ENCODE results near the gene FHOD3. TPM values are rescaled to one million over a fixed set of nuclear protein-coding genes. Genes with fewer than 3 reads are reported as not detected.

FHOD3 gene
- total and polyA plus RNA-seq, 5 donors from 2014 or later = not detected

DNA sequence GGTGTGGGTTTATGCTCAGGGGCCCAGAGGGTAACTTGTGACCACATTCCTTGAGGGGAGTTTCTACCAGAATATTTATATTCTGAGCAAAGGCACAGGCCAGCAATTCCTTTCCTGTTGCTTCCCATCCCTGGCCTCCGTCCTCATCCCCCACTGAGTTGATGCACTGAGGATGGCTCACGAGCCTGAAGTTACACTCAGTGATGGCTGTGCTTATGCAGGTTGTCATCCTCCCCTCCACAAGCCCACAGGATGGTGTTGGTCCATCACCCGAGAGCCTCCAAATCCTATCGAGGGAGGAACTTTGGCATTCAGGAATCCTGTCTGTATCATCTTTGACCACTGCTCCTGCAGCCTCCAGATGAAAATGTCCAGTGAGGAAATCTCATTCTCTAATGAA lies 28.4 kb upstream of the FHOD3 start:
- no peaks in the 10 kb centered on the region for H3K9me3 ChIP-seq (ENCODE audit: control insufficient read depth in 2 of 2, low read length in 2 of 2)
- H3K27ac ChIP-seq (ENCODE audit: insufficient read depth, low read length, poor library complexity, severe bottlenecking) = no peak overlapping the region
- H3K36me3 Mint-ChIP-seq = no peaks in the 10 kb centered on the region
- no peaks in the 10 kb centered on the region for H3K4me1 Mint-ChIP-seq
- no peaks in the 10 kb centered on the region for H3K4me1 ChIP-seq (ENCODE audit: control insufficient read depth, insufficient read depth, low read length, poor library complexity, severe bottlenecking)
- peaks cover 5% of the 10 kb centered on the region for H3K27me3 ChIP-seq (ENCODE audit: control insufficient read depth, insufficient read depth, low read length)
- DNase-seq (no peak), ATAC-seq (ENCODE audit: low read depth in 2 of 2) (no peak)
- H3K36me3 ChIP-seq (ENCODE audit: control insufficient read depth, insufficient read depth, low read length) = no peaks in the 10 kb centered on the region
- H3K9me3 Mint-ChIP-seq = no peaks in the 10 kb centered on the region
- H3K4me3 Mint-ChIP-seq = no peak overlapping the region
- no peak overlapping the region for H3K27ac Mint-ChIP-seq
- H3K27me3 Mint-ChIP-seq = peaks cover 8% of the 10 kb centered on the region
- H3K4me3 ChIP-seq (ENCODE audit: low read depth, low read length) = no peak overlapping the region

DNA sequence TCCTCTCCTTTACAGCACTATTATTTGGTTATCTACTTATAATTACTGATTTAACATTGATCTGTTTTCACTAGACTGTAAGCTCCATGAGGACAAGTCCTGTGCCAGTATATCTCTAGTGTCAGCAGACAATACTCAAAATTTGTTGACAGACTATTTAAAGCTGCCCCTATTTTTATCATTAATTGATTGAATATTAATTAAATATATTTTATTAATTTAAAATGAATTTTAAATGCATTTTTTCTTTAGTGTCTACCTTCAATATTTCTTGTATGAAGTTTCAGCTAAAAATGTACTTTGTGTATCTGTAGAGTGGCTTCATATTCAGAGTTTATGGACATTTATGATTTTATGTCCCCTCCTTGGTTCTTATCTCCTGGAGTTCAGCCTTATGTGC lies 26.4 kb upstream of the FHOD3 start:
- ATAC-seq (ENCODE audit: low read depth in 2 of 2) (no peak), DNase-seq (no peak)
- H3K4me1 ChIP-seq (ENCODE audit: control insufficient read depth, insufficient read depth, low read length, poor library complexity, severe bottlenecking) = no peaks in the 10 kb centered on the region
- no peaks in the 10 kb centered on the region for H3K9me3 ChIP-seq (ENCODE audit: control insufficient read depth in 2 of 2, low read length in 2 of 2)
- no peak overlapping the region for H3K4me3 ChIP-seq (ENCODE audit: low read depth, low read length)
- no peak overlapping the region for H3K27ac ChIP-seq (ENCODE audit: insufficient read depth, low read length, poor library complexity, severe bottlenecking)
- Mint-ChIP-seq H3K4me1 (no peaks in the 10 kb centered on the region), H3K36me3 (no peaks in the 10 kb centered on the region), H3K9me3 (no peaks in the 10 kb centered on the region), H3K27me3 (peaks cover 8% of the 10 kb centered on the region), H3K4me3 (no peak overlapping the region), H3K27ac (no peak overlapping the region)
- no peaks in the 10 kb centered on the region for H3K36me3 ChIP-seq (ENCODE audit: control insufficient read depth, insufficient read depth, low read length)
- peaks cover 10% of the 10 kb centered on the region for H3K27me3 ChIP-seq (ENCODE audit: control insufficient read depth, insufficient read depth, low read length)

DNA sequence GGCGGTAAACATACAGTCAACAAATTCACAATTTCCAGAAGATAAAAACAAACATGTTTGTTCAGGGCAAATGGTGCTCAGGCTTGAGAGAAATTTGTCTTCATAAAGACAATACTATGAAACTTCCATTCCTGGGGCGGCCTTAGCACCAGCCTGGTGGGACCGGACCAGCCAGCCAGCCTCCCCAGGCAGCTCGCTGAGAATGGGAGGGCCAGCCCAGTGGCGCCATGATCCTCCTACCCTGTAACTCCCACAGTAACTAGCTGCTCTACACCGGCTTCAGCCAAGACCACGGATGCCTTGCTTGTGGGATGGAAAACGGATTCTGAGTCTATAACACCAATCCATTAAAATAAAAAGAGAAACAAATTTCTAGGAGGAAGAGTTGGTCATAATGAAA lies 24.2 kb upstream of the FHOD3 start:
- no peak overlapping the region for H3K27ac ChIP-seq (ENCODE audit: insufficient read depth, low read length, poor library complexity, severe bottlenecking)
- DNase-seq (no peak), ATAC-seq (ENCODE audit: low read depth in 2 of 2) (no peak)
- Mint-ChIP-seq H3K36me3 (no peaks in the 10 kb centered on the region), H3K4me3 (no peak overlapping the region), H3K9me3 (no peaks in the 10 kb centered on the region), H3K27ac (no peak overlapping the region), H3K4me1 (no peaks in the 10 kb centered on the region), H3K27me3 (peaks cover 13% of the 10 kb centered on the region)
- peaks cover 15% of the 10 kb centered on the region for H3K27me3 ChIP-seq (ENCODE audit: control insufficient read depth, insufficient read depth, low read length)
- no peak overlapping the region for H3K4me3 ChIP-seq (ENCODE audit: low read depth, low read length)
- no peaks in the 10 kb centered on the region for H3K36me3 ChIP-seq (ENCODE audit: control insufficient read depth, insufficient read depth, low read length)
- H3K4me1 ChIP-seq (ENCODE audit: control insufficient read depth, insufficient read depth, low read length, poor library complexity, severe bottlenecking) = no peaks in the 10 kb centered on the region
- no peaks in the 10 kb centered on the region for H3K9me3 ChIP-seq (ENCODE audit: control insufficient read depth in 2 of 2, low read length in 2 of 2)

- H3K36me3 Mint-ChIP-seq = no peaks in the 10 kb centered on the region
- no peak overlapping the region for H3K27ac Mint-ChIP-seq
- Histone ChIP-seq H3K27ac (ENCODE audit: insufficient read depth, low read length, poor library complexity, severe bottlenecking) (no peak overlapping the region), H3K4me3 (ENCODE audit: low read depth, low read length) (no peak overlapping the region), H3K4me1 (ENCODE audit: control insufficient read depth, insufficient read depth, low read length, poor library complexity, severe bottlenecking) (no peaks in the 10 kb centered on the region), H3K9me3 (ENCODE audit: control insufficient read depth in 2 of 2, low read length in 2 of 2) (no peaks in the 10 kb centered on the region), H3K27me3 (ENCODE audit: control insufficient read depth, insufficient read depth, low read length) (peaks cover 13% of the 10 kb centered on the region), H3K36me3 (ENCODE audit: control insufficient read depth, insufficient read depth, low read length) (no peaks in the 10 kb centered on the region)
- no peaks in the 10 kb centered on the region for H3K4me1 Mint-ChIP-seq
- no peak for ATAC-seq (ENCODE audit: low read depth in 2 of 2)
- peaks cover 17% of the 10 kb centered on the region for H3K27me3 Mint-ChIP-seq
- no peaks in the 10 kb centered on the region for H3K9me3 Mint-ChIP-seq
- no peak for DNase-seq
- H3K4me3 Mint-ChIP-seq = no peak overlapping the region
These were observed 23.3 kb upstream of the FHOD3 start for GRCh38 chr18:36274083-36274715.

- H3K27ac Mint-ChIP-seq = no peak overlapping the region
- Histone ChIP-seq H3K4me3 (ENCODE audit: low read depth, low read length) (no peak overlapping the region), H3K27ac (ENCODE audit: insufficient read depth, low read length, poor library complexity, severe bottlenecking) (no peak overlapping the region), H3K4me1 (ENCODE audit: control insufficient read depth, insufficient read depth, low read length, poor library complexity, severe bottlenecking) (no peaks in the 10 kb centered on the region), H3K36me3 (ENCODE audit: control insufficient read depth, insufficient read depth, low read length) (no peaks in the 10 kb centered on the region), H3K27me3 (ENCODE audit: control insufficient read depth, insufficient read depth, low read length) (peaks cover 12% of the 10 kb centered on the region), H3K9me3 (ENCODE audit: control insufficient read depth in 2 of 2, low read length in 2 of 2) (no peaks in the 10 kb centered on the region)
- H3K27me3 Mint-ChIP-seq = peaks cover 17% of the 10 kb centered on the region
- H3K4me1 Mint-ChIP-seq = no peaks in the 10 kb centered on the region
- DNase-seq (no peak), ATAC-seq (ENCODE audit: low read depth in 2 of 2) (no peak)
- H3K36me3 Mint-ChIP-seq = no peaks in the 10 kb centered on the region
- H3K4me3 Mint-ChIP-seq = no peak overlapping the region
- H3K9me3 Mint-ChIP-seq = no peaks in the 10 kb centered on the region
These were observed 22.0 kb upstream of the FHOD3 start for GRCh38 chr18:36275561-36275960.

- H3K4me1 ChIP-seq (ENCODE audit: control insufficient read depth, insufficient read depth, low read length, poor library complexity, severe bottlenecking) = no peaks in the 10 kb centered on the region
- Mint-ChIP-seq H3K36me3 (no peaks in the 10 kb centered on the region), H3K9me3 (no peaks in the 10 kb centered on the region), H3K4me1 (no peaks in the 10 kb centered on the region), H3K27me3 (peaks cover 23% of the 10 kb centered on the region), H3K27ac (no peak overlapping the region), H3K4me3 (no peak overlapping the region)
- no peak for ATAC-seq (ENCODE audit: low read depth in 2 of 2)
- no peaks in the 10 kb centered on the region for H3K9me3 ChIP-seq (ENCODE audit: control insufficient read depth in 2 of 2, low read length in 2 of 2)
- peaks cover 12% of the 10 kb centered on the region for H3K27me3 ChIP-seq (ENCODE audit: control insufficient read depth, insufficient read depth, low read length)
- no peaks in the 10 kb centered on the region for H3K36me3 ChIP-seq (ENCODE audit: control insufficient read depth, insufficient read depth, low read length)
- H3K27ac ChIP-seq (ENCODE audit: insufficient read depth, low read length, poor library complexity, severe bottlenecking) = no peak overlapping the region
- no peak overlapping the region for H3K4me3 ChIP-seq (ENCODE audit: low read depth, low read length)
- DNase-seq = no peak
These were observed 18.5 kb upstream of the FHOD3 start for GRCh38 chr18:36279001-36279400.

DNA sequence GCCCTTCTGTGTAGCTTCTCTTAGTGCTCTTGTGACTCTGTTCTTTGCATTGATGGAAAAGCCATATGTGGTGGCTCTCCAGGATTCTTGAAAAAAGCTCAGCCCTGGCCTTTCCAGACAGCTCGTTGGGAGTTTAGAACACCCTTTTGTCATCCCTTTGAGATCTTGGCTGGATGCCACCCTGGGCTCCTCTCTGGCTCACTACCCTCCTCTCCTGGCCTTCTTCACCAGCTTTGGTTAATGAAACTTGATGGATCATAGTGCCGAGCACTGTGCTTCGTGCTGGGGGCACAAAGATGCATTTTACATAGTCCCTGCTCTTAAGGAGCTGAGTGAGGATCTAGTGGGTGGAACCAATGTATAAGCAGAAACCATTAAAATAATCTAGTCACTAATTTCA lies 15.6 kb upstream of the FHOD3 start:
- H3K4me1 ChIP-seq (ENCODE audit: control insufficient read depth, insufficient read depth, low read length, poor library complexity, severe bottlenecking) = no peaks in the 10 kb centered on the region
- Mint-ChIP-seq H3K4me1 (peaks cover 0 to 2% (median 0%) of the 10 kb centered on the region in 4 donors), H3K9me3 (no peaks in the 10 kb centered on the region), H3K27me3 (peaks cover 37% of the 10 kb centered on the region), H3K4me3 (no peak overlapping the region), H3K36me3 (no peaks in the 10 kb centered on the region), H3K27ac (no peak overlapping the region)
- no peaks in the 10 kb centered on the region for H3K36me3 ChIP-seq (ENCODE audit: control insufficient read depth, insufficient read depth, low read length)
- no peak overlapping the region for H3K4me3 ChIP-seq (ENCODE audit: low read depth, low read length)
- H3K27ac ChIP-seq (ENCODE audit: insufficient read depth, low read length, poor library complexity, severe bottlenecking) = no peak overlapping the region
- DNase-seq = no peak
- peaks cover 12% of the 10 kb centered on the region for H3K27me3 ChIP-seq (ENCODE audit: control insufficient read depth, insufficient read depth, low read length)
- H3K9me3 ChIP-seq (ENCODE audit: control insufficient read depth in 2 of 2, low read length in 2 of 2) = no peaks in the 10 kb centered on the region
- no peak for ATAC-seq (ENCODE audit: low read depth in 2 of 2)

GRCh38 chr18:36283448-36283847 lies 14.1 kb upstream of the FHOD3 start:
- Histone ChIP-seq H3K4me3 (ENCODE audit: low read depth, low read length) (no peak overlapping the region), H3K36me3 (ENCODE audit: control insufficient read depth, insufficient read depth, low read length) (no peaks in the 10 kb centered on the region), H3K27ac (ENCODE audit: insufficient read depth, low read length, poor library complexity, severe bottlenecking) (no peak overlapping the region), H3K27me3 (ENCODE audit: control insufficient read depth, insufficient read depth, low read length) (peaks cover 12% of the 10 kb centered on the region), H3K4me1 (ENCODE audit: control insufficient read depth, insufficient read depth, low read length, poor library complexity, severe bottlenecking) (no peaks in the 10 kb centered on the region), H3K9me3 (ENCODE audit: control insufficient read depth in 2 of 2, low read length in 2 of 2) (no peaks in the 10 kb centered on the region)
- Mint-ChIP-seq H3K36me3 (no peaks in the 10 kb centered on the region), H3K4me1 (peaks cover 0 to 2% (median 0%) of the 10 kb centered on the region in 4 donors), H3K9me3 (no peaks in the 10 kb centered on the region), H3K27ac (no peak overlapping the region), H3K27me3 (peaks cover 34% of the 10 kb centered on the region), H3K4me3 (no peak overlapping the region)
- ATAC-seq (ENCODE audit: low read depth in 2 of 2) (no peak), DNase-seq (no peak)
